Measurements from ENCODE around the gene GRIK5.

DNA sequence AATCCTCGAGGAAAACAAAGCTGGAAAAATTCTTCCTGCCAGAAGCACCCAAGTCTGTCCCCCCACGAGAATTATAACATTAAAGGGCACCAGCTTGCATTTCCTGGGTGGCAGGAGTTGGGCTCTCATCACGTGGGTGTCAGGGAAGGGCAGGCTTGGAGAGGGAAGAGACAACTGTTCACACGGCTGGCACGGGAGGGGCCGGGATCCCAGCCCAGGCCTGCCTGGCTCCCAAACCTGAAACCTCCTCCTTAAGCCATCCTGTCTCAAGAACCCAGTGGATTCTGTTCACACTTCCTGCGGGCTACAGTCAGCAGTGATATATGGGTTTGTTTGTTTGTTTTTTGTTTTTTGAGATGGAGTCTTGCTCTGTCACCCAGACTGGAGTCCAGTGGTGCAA, 12.2 kb downstream of the GRIK5 start:
- TF ChIP-seq, protein P1, sequence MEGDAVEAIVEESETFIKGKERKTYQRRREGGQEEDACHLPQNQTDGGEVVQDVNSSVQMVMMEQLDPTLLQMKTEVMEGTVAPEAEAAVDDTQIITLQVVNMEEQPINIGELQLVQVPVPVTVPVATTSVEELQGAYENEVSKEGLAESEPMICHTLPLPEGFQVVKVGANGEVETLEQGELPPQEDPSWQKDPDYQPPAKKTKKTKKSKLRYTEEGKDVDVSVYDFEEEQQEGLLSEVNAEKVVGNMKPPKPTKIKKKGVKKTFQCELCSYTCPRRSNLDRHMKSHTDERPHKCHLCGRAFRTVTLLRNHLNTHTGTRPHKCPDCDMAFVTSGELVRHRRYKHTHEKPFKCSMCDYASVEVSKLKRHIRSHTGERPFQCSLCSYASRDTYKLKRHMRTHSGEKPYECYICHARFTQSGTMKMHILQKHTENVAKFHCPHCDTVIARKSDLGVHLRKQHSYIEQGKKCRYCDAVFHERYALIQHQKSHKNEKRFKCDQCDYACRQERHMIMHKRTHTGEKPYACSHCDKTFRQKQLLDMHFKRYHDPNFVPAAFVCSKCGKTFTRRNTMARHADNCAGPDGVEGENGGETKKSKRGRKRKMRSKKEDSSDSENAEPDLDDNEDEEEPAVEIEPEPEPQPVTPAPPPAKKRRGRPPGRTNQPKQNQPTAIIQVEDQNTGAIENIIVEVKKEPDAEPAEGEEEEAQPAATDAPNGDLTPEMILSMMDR (IDR thresholded peaks at IDR 0.05; ENCODE audit: low read depth, low read length, missing input control) = no peak
- TF ChIP-seq, protein P2, sequence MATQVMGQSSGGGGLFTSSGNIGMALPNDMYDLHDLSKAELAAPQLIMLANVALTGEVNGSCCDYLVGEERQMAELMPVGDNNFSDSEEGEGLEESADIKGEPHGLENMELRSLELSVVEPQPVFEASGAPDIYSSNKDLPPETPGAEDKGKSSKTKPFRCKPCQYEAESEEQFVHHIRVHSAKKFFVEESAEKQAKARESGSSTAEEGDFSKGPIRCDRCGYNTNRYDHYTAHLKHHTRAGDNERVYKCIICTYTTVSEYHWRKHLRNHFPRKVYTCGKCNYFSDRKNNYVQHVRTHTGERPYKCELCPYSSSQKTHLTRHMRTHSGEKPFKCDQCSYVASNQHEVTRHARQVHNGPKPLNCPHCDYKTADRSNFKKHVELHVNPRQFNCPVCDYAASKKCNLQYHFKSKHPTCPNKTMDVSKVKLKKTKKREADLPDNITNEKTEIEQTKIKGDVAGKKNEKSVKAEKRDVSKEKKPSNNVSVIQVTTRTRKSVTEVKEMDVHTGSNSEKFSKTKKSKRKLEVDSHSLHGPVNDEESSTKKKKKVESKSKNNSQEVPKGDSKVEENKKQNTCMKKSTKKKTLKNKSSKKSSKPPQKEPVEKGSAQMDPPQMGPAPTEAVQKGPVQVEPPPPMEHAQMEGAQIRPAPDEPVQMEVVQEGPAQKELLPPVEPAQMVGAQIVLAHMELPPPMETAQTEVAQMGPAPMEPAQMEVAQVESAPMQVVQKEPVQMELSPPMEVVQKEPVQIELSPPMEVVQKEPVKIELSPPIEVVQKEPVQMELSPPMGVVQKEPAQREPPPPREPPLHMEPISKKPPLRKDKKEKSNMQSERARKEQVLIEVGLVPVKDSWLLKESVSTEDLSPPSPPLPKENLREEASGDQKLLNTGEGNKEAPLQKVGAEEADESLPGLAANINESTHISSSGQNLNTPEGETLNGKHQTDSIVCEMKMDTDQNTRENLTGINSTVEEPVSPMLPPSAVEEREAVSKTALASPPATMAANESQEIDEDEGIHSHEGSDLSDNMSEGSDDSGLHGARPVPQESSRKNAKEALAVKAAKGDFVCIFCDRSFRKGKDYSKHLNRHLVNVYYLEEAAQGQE (IDR thresholded peaks at IDR 0.05) = no peak
- TF ChIP-seq, protein P3, sequence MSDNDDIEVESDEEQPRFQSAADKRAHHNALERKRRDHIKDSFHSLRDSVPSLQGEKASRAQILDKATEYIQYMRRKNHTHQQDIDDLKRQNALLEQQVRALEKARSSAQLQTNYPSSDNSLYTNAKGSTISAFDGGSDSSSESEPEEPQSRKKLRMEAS (IDR thresholded peaks at IDR 0.05) = no peak
- TF ChIP-seq YY1 (IDR thresholded peaks at IDR 0.05) (no peak), SP1 (IDR thresholded peaks at IDR 0.05) (no peak), TAF1 (conservative IDR thresholded peaks at IDR 0.05) (no peak), GABPA (IDR thresholded peaks at IDR 0.05 in 1 of 2, conservative IDR thresholded peaks at IDR 0.05 in 1 of 2) (no peak)

All from liver (tissue), 3 donors.